HCT116 (cell line): Measurements from ENCODE around the gene POPDC2.
"Not testable (repeated sequence)": the region's sequence is repeated elsewhere in the genome, so short reads cannot be mapped to it uniquely, and the experiment has no call there.

ENCODE experiments used
- CEBPB ChIP-seq: IDR thresholded peaks from 2 replicates; pipeline ENCODE4 v1.6.1; 2012; ENCODE audit warnings: low read depth
- JUND ChIP-seq: IDR thresholded peaks from 2 replicates; pipeline ENCODE4 v1.6.1; 2012

DNA sequence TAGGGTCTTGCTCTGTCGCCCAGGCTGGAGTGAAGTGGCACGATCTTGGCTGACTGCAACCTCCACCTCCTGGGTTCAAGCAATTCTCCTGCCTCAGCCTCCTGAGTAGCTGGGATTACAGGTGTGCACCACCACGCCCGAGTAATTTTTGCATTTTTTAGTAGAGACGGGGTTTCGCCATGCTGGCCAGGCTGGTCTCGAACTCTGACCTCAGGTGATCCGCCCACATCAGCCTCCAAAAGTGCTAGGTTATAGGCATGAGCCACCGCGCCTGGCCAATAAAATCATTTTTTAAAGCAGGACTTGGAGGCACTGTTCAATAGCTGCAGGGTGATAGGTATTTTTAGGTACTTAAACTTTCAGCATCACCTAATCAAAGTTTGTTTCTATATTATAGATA, 17.8 kb upstream of the POPDC2 start:
- not testable (repeated sequence) for TF ChIP-seq JUND, CEBPB
